HepG2 (cell line): ENCODE data around the gene PGA4. TPM values are rescaled to one million over a fixed set of nuclear protein-coding genes. Genes with fewer than 3 reads are reported as not detected.

Experiments
- CC2D1A ChIP-seq: sonication (generic); formaldehyde crosslinking; IDR thresholded peaks from 2 replicates; pipeline ENCODE4 v1.8.1; 2023; ENCODE audit warnings: mild to moderate bottlenecking, missing genetic modification reagents
- HNF4G ChIP-seq, 2 experiments: sonication (generic) in 1 of 2; formaldehyde crosslinking in 1 of 2; IDR thresholded peaks; 2 replicates each; pipeline versions ENCODE4 v1.4.0 to v1.6.1; 2011 to 2020; ENCODE audit warnings: borderline replicate concordance in 2 of 2, low read depth in 2 of 2, mild to moderate bottlenecking in 2 of 2, low read length in 1 of 2, missing genetic modification reagents in 1 of 2, moderate library complexity in 1 of 2
- JUND ChIP-seq: sonication (generic); formaldehyde crosslinking; IDR thresholded peaks from 2 replicates; pipeline ENCODE4 v1.8.0; 2022; ENCODE audit warnings: mild to moderate bottlenecking, missing genetic modification reagents
- KLF11 ChIP-seq: IDR thresholded peaks from 2 replicates; pipeline ENCODE4 v1.6.1; 2016; ENCODE audit warnings: missing compliant biosample characterization
- NR2F6 ChIP-seq, 2 experiments: IDR thresholded peaks; 2 replicates each; pipeline ENCODE4 v1.6.1; 2016; ENCODE audit warnings: antibody characterized with exemption in 1 of 2, mild to moderate bottlenecking in 1 of 2
- POGZ ChIP-seq: sonication (generic); formaldehyde crosslinking; IDR thresholded peaks from 2 replicates; pipeline ENCODE4 v1.4.0; 2020; ENCODE audit warnings: mild to moderate bottlenecking, missing genetic modification reagents
- RAD21 ChIP-seq: fragments of 450-650 bp; formaldehyde crosslinking; IDR thresholded peaks from 2 replicates; pipeline ENCODE4 v1.5.0; 2020; ENCODE audit warnings: mild to moderate bottlenecking
- RBM39 ChIP-seq: fragments of 200-400 bp; formaldehyde crosslinking; IDR thresholded peaks from one replicate; pipeline ENCODE4 v1.6.1; 2018; ENCODE audit warnings: antibody characterized with exemption, mild to moderate bottlenecking, low read depth, low read length; ENCODE audit not compliant: poor library complexity, severe bottlenecking
- RXRA ChIP-seq: sonication (generic); formaldehyde crosslinking; IDR thresholded peaks from 2 replicates; pipeline ENCODE4 v1.5.1; 2020; ENCODE audit warnings: missing genetic modification reagents
- RXRB ChIP-seq: IDR thresholded peaks from 2 replicates; pipeline ENCODE4 v1.6.1; 2016; ENCODE audit warnings: borderline replicate concordance, missing genetic modification reagents, missing compliant biosample characterization
- SRSF9 ChIP-seq: fragments of 200-400 bp; formaldehyde crosslinking; IDR thresholded peaks from 2 replicates; pipeline ENCODE4 v1.6.1; 2018; ENCODE audit warnings: borderline replicate concordance, mild to moderate bottlenecking, low read depth, low read length; ENCODE audit not compliant: insufficient read depth, poor library complexity, severe bottlenecking
- ZNF746 ChIP-seq: sonication (generic); formaldehyde crosslinking; IDR thresholded peaks from 2 replicates; pipeline ENCODE4 v1.8.0; 2022; ENCODE audit warnings: mild to moderate bottlenecking, missing genetic modification reagents
- ZNF841 ChIP-seq: sonication (generic); formaldehyde crosslinking; IDR thresholded peaks from 2 replicates; pipeline ENCODE4 v1.8.1; 2023; ENCODE audit warnings: missing genetic modification reagents, borderline replicate concordance
- polyA plus RNA-seq, 8 experiments: library from polyadenylated mRNA; depleted of rRNA in 3 of 8; stranded (reverse) in 7 of 8; unstranded in 1 of 8; fragments of >200 nt; fragmentation: Illumina TruSeq in 4 of 8; extraction: Trizol in 4 of 8; gene quantifications; 2 replicates each; pipeline versions ENCODE4 v1.2.1 to v1.2.3, GENCODE V29; 2011 to 2016; ENCODE audit warnings: low read depth in 4 of 8, missing spikeins in 1 of 8, mixed read lengths in 1 of 8; ENCODE audit not compliant: insufficient read depth in 1 of 8
- total RNA-seq, 5 experiments: library from RNA; depleted of rRNA; stranded (reverse); fragments of >200 nt; fragmentation: Illumina TruSeq; extraction: Trizol; gene quantifications; 2 replicates each; pipeline ENCODE4 v1.2.3, GENCODE V29; 2016; ENCODE audit warnings: low read depth in 1 of 5
- TF ChIP-seq, protein P1 (sequence below), 2 experiments: sonication (generic) in 1 of 2; formaldehyde crosslinking in 1 of 2; IDR thresholded peaks; 2 replicates each; pipeline versions ENCODE4 v1.6.1 to v1.9.0; 2014 to 2022; ENCODE audit warnings: antibody characterized with exemption in 1 of 2, borderline replicate concordance in 1 of 2, inconsistent platforms in 1 of 2, low read depth in 1 of 2, missing genetic modification reagents in 1 of 2
- TF ChIP-seq, protein P2 (sequence below): sonication (generic); formaldehyde crosslinking; IDR thresholded peaks from 2 replicates; pipeline ENCODE4 v1.4.0; 2020; ENCODE audit warnings: missing genetic modification reagents
- TF ChIP-seq, protein P3 (sequence below): sonication (generic); formaldehyde crosslinking; IDR thresholded peaks from 2 replicates; pipeline ENCODE4 v1.5.0; 2020; ENCODE audit warnings: mild to moderate bottlenecking, missing genetic modification reagents
- TF ChIP-seq, protein P4 (sequence below): sonication (generic); formaldehyde crosslinking; IDR thresholded peaks from 2 replicates; pipeline ENCODE4 v1.8.0; 2022; ENCODE audit warnings: missing genetic modification reagents, mild to moderate bottlenecking, borderline replicate concordance

PGA4 gene
- total and polyA plus RNA-seq, 2 of the 13 experiments (the other 11 are each of a cell fraction or from before 2014, with no cell fraction given) = not detected

DNA sequence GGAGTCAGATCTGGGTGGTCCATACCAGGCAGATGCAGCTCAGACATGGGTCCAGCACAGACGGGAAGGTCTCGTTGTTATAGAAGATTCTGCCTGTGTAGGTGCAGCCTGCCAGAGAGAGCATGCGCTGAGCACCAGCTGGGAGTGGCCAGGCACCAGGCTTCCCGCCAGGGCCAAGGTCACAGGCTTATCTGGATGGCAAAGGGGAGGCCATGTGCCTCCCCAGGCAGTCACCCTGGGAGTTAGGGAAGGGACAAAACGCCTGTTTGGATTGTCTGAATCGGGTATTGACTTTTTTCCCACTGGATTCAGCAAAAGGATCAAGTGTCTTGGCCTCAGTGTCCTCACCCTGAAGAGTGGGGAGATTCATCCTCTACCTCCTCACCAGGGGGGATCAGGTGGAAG is 45.3 kb downstream of the PGA4 start (continued):
- TF ChIP-seq RXRA (CRISPR knock-in tag) = peak; percentile 71; the same call in 1 of the 2 replicates
- TF ChIP-seq JUND = no peak
- TF ChIP-seq RAD21 (CRISPR knock-in tag) = no peak
- no peak for TF ChIP-seq ZNF746 (CRISPR knock-in tag)
- no peak for TF ChIP-seq RBM39
- TF ChIP-seq RXRB (CRISPR knock-in tag) = peak; percentile 65; the same call in 1 of the 2 replicates
- TF ChIP-seq, protein P1, sequence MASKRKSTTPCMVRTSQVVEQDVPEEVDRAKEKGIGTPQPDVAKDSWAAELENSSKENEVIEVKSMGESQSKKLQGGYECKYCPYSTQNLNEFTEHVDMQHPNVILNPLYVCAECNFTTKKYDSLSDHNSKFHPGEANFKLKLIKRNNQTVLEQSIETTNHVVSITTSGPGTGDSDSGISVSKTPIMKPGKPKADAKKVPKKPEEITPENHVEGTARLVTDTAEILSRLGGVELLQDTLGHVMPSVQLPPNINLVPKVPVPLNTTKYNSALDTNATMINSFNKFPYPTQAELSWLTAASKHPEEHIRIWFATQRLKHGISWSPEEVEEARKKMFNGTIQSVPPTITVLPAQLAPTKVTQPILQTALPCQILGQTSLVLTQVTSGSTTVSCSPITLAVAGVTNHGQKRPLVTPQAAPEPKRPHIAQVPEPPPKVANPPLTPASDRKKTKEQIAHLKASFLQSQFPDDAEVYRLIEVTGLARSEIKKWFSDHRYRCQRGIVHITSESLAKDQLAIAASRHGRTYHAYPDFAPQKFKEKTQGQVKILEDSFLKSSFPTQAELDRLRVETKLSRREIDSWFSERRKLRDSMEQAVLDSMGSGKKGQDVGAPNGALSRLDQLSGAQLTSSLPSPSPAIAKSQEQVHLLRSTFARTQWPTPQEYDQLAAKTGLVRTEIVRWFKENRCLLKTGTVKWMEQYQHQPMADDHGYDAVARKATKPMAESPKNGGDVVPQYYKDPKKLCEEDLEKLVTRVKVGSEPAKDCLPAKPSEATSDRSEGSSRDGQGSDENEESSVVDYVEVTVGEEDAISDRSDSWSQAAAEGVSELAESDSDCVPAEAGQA (IDR thresholded peaks at IDR 0.05; ENCODE audit: low read depth) = 0 out of 2 replicates have a peak, but pooled peaks have one; percentile 27
- TF ChIP-seq, protein P1 (CRISPR knock-in tag; IDR thresholded peaks at IDR 0.05; ENCODE audit: borderline replicate concordance) = no peak
- no peak for TF ChIP-seq KLF11 (CRISPR knock-in tag)
- no peak for TF ChIP-seq ZNF841
- no peak for TF ChIP-seq CC2D1A
- TF ChIP-seq, protein P2, sequence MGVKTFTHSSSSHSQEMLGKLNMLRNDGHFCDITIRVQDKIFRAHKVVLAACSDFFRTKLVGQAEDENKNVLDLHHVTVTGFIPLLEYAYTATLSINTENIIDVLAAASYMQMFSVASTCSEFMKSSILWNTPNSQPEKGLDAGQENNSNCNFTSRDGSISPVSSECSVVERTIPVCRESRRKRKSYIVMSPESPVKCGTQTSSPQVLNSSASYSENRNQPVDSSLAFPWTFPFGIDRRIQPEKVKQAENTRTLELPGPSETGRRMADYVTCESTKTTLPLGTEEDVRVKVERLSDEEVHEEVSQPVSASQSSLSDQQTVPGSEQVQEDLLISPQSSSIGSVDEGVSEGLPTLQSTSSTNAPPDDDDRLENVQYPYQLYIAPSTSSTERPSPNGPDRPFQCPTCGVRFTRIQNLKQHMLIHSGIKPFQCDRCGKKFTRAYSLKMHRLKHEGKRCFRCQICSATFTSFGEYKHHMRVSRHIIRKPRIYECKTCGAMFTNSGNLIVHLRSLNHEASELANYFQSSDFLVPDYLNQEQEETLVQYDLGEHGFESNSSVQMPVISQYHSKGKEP = no peak
- TF ChIP-seq, protein P3, sequence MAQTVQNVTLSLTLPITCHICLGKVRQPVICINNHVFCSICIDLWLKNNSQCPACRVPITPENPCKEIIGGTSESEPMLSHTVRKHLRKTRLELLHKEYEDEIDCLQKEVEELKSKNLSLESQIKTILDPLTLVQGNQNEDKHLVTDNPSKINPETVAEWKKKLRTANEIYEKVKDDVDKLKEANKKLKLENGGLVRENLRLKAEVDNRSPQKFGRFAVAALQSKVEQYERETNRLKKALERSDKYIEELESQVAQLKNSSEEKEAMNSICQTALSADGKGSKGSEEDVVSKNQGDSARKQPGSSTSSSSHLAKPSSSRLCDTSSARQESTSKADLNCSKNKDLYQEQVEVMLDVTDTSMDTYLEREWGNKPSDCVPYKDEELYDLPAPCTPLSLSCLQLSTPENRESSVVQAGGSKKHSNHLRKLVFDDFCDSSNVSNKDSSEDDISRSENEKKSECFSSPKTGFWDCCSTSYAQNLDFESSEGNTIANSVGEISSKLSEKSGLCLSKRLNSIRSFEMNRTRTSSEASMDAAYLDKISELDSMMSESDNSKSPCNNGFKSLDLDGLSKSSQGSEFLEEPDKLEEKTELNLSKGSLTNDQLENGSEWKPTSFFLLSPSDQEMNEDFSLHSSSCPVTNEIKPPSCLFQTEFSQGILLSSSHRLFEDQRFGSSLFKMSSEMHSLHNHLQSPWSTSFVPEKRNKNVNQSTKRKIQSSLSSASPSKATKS (CRISPR knock-in tag) = no peak
- peak; percentile 63 for TF ChIP-seq NR2F6 (IDR thresholded peaks at IDR 0.05)
- TF ChIP-seq NR2F6 (CRISPR knock-in tag; IDR thresholded peaks at IDR 0.05) = peak; percentile 81
- TF ChIP-seq, protein P4, sequence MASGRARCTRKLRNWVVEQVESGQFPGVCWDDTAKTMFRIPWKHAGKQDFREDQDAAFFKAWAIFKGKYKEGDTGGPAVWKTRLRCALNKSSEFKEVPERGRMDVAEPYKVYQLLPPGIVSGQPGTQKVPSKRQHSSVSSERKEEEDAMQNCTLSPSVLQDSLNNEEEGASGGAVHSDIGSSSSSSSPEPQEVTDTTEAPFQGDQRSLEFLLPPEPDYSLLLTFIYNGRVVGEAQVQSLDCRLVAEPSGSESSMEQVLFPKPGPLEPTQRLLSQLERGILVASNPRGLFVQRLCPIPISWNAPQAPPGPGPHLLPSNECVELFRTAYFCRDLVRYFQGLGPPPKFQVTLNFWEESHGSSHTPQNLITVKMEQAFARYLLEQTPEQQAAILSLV (CRISPR knock-in tag) = 0 out of 2 replicates have a peak, but pooled peaks have one; percentile 58
- TF ChIP-seq SRSF9 = no peak
- 0 out of 2 replicates have a peak, but pooled peaks have one; percentile 25 for TF ChIP-seq POGZ
- TF ChIP-seq HNF4G (IDR thresholded peaks at IDR 0.05; ENCODE audit: borderline replicate concordance, low read depth, low read length) = 0 out of 2 replicates have a peak, but pooled peaks have one; percentile 19
- no peak for TF ChIP-seq HNF4G (CRISPR knock-in tag; IDR thresholded peaks at IDR 0.05; ENCODE audit: borderline replicate concordance, low read depth)
